ENCODE measurements around the gene MVK. TPM values are rescaled to one million over a fixed set of nuclear protein-coding genes. Genes with fewer than 3 reads are reported as not detected.

MVK gene
- total RNA-seq, 1 donor from 2014 or later = 12.4 TPM

DNA sequence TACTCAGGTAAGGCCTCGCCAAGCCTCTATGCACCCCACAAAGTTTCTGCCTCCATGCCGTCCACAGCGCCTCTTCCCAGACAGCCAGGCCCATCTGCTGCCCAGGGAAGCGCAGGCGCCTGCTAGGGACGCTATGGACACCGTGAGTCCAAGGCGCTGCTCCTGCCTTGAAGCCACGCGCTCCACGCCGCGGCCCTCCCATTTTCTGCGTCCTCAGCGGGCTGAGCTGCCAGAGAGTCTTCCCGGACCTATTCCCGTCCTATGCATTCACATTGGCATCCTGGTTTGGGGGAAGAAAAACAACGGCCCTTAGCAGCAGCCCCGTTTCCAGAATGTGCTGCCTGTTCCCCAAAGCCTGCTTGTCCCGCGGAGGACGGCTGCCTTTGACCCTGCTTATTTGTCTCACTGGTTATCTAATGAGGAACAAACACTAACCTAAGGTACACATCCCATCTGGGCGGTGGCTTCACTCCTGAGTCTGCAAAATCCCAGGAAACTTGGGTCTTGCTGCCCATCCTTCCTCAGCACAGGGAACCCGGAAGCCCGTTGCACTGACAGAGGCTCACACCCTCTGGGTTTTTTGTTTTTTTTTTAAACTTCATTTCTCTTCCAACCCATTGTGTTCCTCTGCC, 38.2 kb upstream of the MVK start:
- H3K4me1 ChIP-seq (ENCODE audit: insufficient read depth, low read length) = peaks cover 18% of the 10 kb centered on the region

DNA sequence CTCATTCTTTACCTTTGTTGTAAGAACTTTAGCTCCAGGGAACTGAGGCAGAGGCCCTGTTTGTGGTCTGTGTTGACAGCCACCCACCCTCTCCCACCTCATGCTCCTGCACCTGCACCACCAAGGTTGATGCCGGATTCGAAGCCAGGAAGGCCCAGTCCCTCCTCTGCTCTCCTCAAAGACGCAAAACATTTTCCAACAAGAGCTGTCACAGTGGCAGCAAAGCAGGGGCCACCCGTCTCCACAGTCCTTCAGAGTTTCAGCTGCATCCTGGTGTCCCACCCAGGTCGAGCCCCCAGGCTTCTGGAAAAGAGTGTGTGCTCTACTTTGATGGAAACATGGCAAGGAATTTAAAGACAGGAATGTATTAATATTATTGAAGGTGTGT, 37.7 kb upstream of the MVK start:
- FAIRE-seq = no peak

More for the DNA sequence above, 38.2 kb upstream of the MVK start:
- Histone ChIP-seq H3K9ac (ENCODE audit: low read length) (no peak overlapping the region), H2AFZ (ENCODE audit: low read depth, low read length) (no peak overlapping the region), H4K20me1 (ENCODE audit: insufficient read depth, low read length) (no peaks in the 10 kb centered on the region), H3K9me3 (ENCODE audit: insufficient read depth, low read depth, low read length) (no peaks in the 10 kb centered on the region), H3K79me2 (ENCODE audit: insufficient read depth, low read length) (no peaks in the 10 kb centered on the region), H3K4me2 (ENCODE audit: low read length) (no peak overlapping the region), H3K27me3 (ENCODE audit: insufficient read depth, low read length) (no peaks in the 10 kb centered on the region), H3K4me3 (ENCODE audit: insufficient read depth, low read depth, low read length) (no peak overlapping the region), H3K36me3 (ENCODE audit: insufficient read depth, low read length) (no peaks in the 10 kb centered on the region), H3K27ac (ENCODE audit: low read depth, low read length) (no peak overlapping the region)
- Mint-ChIP-seq H3K9me3 (ENCODE audit: unreplicated experiment) (no peaks in the 10 kb centered on the region), H3K27me3 (ENCODE audit: low read depth, unreplicated experiment) (peaks cover 2% of the 10 kb centered on the region), H3K27ac (ENCODE audit: unreplicated experiment) (peak overlapping the region; percentile 23), H3K36me3 (ENCODE audit: low read depth, unreplicated experiment) (peaks cover 25% of the 10 kb centered on the region), H3K4me3 (ENCODE audit: unreplicated experiment) (no peak overlapping the region), H3K4me1 (ENCODE audit: low read depth, unreplicated experiment) (peaks cover 5% of the 10 kb centered on the region)
- TF ChIP-seq CTCF (IDR thresholded peaks at IDR 0.05; ENCODE audit: insufficient read depth, low read depth, low read length) (no peak), EZH2 (IDR thresholded peaks at IDR 0.05; ENCODE audit: insufficient read depth, low read length) (no peak)
- FAIRE-seq (no peak), DNase-seq (ENCODE audit: low read depth) (no peak)

More for the DNA sequence above, 37.7 kb upstream of the MVK start:
- no peak overlapping the region for H3K27ac Mint-ChIP-seq (ENCODE audit: unreplicated experiment)
- Histone ChIP-seq H3K27me3 (ENCODE audit: insufficient read depth, low read length) (no peaks in the 10 kb centered on the region), H3K9me3 (ENCODE audit: insufficient read depth, low read depth, low read length) (no peaks in the 10 kb centered on the region), H3K79me2 (ENCODE audit: insufficient read depth, low read length) (no peaks in the 10 kb centered on the region), H3K4me2 (ENCODE audit: low read length) (no peak overlapping the region), H3K4me1 (ENCODE audit: insufficient read depth, low read length) (peaks cover 18% of the 10 kb centered on the region), H4K20me1 (ENCODE audit: insufficient read depth, low read length) (no peaks in the 10 kb centered on the region), H2AFZ (ENCODE audit: low read depth, low read length) (no peak overlapping the region), H3K27ac (ENCODE audit: low read depth, low read length) (no peak overlapping the region), H3K36me3 (ENCODE audit: insufficient read depth, low read length) (no peaks in the 10 kb centered on the region), H3K4me3 (ENCODE audit: insufficient read depth, low read depth, low read length) (no peak overlapping the region), H3K9ac (ENCODE audit: low read length) (no peak overlapping the region)
- H3K27me3 Mint-ChIP-seq (ENCODE audit: low read depth, unreplicated experiment) = peaks cover 2% of the 10 kb centered on the region
- H3K9me3 Mint-ChIP-seq (ENCODE audit: unreplicated experiment) = no peaks in the 10 kb centered on the region
- no peak for TF ChIP-seq CTCF (IDR thresholded peaks at IDR 0.05; ENCODE audit: insufficient read depth, low read depth, low read length)
- no peak for TF ChIP-seq EZH2 (IDR thresholded peaks at IDR 0.05; ENCODE audit: insufficient read depth, low read length)
- no peak overlapping the region for H3K4me3 Mint-ChIP-seq (ENCODE audit: unreplicated experiment)
- H3K4me1 Mint-ChIP-seq (ENCODE audit: low read depth, unreplicated experiment) = peaks cover 5% of the 10 kb centered on the region
- peaks cover 24% of the 10 kb centered on the region for H3K36me3 Mint-ChIP-seq (ENCODE audit: low read depth, unreplicated experiment)
- no peak for DNase-seq (ENCODE audit: low read depth)

All from astrocyte (in vitro differentiated cells and primary cell).